T47D (cell line): ENCODE results near the gene RELCH.

Experiments used
- DNase-seq, 2 experiments: peaks; one replicate each; pipeline versions ENCODE4 v3.0.0 to v3.0.0-alpha.2; 2011 to 2012; ENCODE audit warnings: low read depth in 1 of 2, low spot score in 1 of 2
- JUND ChIP-seq: IDR thresholded peaks from 2 replicates; pipeline ENCODE4 v1.6.1; 2012; ENCODE audit warnings: low read depth
- in situ Hi-C: cut with HindIII; loops from 2 replicates; pipeline ENCODE4 v1.10.0; 2016; ENCODE audit warnings: low sequenced_read_pairs, low pct_unique_long_range_greater_than_20kb

Gene RELCH

DNA sequence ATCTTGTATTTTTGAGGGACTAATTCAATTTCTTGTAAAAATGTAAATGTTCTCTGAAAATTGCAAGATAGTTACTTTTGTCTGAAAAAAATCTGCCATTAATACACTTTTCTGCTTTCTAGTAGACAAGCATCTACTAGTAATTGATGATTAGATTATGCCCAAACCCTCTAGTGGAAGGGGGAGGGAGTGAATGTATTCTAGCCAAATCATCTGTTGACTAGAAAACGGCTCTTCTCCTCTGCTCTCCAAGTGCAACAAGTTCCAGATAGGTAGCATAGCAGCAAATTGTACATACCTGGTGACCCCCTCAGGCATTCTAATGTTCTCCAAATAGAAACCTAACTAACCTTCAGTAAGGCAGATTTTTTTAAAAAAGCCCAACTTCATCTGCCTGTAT, 58.6 kb downstream of the RELCH start:
- TF ChIP-seq JUND: no peak

DNA sequence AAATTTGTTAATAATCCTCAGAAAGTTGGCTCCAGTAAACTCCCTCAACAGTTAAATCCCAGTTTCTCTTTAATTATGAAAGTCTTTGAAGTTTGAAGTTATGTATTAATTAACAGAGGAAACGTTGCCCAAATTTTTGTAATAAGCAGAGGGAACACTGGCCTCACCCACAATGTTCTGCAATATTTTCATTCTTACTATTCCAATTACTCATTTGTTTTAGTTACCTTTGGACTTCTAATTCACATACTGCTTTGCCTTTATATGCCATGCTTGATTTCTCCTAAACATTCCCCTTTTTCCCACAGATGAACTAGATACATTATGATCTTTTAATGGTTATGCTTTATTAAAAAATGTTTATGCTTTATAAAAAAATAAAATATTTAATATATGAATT, 61.3 kb downstream of the RELCH start:
- in situ Hi-C loops: no loop called here
- no peak for TF ChIP-seq JUND

More for the DNA sequence above, 58.6 kb downstream of the RELCH start:
- no peak for DNase-seq
- in situ Hi-C loops: no loop called here

DNA sequence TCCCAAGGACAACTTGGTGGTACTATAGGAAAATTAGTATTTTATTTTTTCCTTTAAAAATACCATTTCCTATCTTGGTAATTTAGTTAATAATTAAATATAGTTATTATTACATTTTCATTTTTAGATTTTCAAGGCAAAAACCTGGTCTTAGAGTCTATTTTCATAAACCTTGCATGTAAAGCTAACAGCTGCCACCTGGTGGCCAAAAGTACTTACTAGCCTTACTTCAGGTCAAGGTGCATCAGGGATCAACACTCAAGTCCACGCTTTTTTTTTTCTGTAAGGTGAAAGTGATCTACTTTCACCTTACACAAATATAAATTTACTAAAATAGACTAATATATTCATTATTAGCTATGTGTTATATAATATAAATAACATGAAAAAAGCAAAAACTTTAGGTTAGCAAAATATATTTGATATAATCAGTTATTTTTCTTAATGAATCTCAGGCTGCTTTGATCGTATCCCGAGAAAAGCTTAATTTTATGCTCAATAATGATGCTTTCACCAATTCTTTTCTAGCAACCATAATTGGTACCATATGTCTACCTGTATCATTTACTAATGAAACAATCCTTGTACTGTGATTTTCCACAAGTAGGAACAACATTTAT, 62.5 kb downstream of the RELCH start:
- TF ChIP-seq JUND: no peak
- in situ Hi-C loops: no loop called here

More for the DNA sequence above, 61.3 kb downstream of the RELCH start:
- no peak for DNase-seq

DNA sequence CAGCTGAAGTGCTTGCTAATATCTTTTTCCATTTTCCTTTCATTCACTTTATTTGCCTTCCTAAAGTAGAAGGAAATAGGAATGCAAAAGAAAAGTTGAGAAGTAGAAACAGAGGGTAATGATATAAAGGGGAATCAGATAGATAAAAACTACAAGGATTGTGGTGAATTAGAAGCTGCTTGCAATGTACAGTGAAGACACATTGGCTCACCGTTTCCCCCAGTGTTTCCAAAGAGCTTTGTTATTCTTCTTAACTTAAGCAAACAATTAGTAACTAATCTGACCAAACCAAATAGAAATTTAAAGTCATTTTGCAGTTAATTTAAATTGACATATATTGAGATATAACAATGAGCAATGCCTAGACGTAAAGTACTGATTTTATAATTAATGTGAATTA, 63.4 kb downstream of the RELCH start:
- no peak for TF ChIP-seq JUND
- no peak for DNase-seq
- in situ Hi-C loops: no loop called here

More for the DNA sequence above, 62.5 kb downstream of the RELCH start:
- peak in 1 of 2 experiments; percentile 68 for DNase-seq

DNA sequence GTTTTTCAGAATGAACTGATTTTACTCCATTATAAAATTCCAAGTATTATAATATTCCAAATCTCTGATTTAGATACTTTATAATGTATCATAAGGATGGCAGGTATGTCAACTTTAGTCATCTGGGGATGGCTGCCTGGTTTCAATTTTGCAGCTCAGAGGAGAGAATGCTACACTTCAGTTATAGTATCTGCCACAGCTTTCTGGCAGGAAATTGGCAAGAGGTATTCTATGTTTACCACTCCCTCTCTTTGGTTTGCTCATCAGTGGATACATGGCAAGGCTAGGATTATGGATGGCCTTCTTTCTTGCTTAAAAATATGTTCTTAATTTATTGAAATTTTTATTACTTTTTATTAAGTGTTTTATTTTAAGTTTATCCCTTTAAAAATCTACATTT, 71.0 kb downstream of the RELCH start:
- DNase-seq: no peak
- no peak for TF ChIP-seq JUND
- in situ Hi-C loops: no loop called here

DNA sequence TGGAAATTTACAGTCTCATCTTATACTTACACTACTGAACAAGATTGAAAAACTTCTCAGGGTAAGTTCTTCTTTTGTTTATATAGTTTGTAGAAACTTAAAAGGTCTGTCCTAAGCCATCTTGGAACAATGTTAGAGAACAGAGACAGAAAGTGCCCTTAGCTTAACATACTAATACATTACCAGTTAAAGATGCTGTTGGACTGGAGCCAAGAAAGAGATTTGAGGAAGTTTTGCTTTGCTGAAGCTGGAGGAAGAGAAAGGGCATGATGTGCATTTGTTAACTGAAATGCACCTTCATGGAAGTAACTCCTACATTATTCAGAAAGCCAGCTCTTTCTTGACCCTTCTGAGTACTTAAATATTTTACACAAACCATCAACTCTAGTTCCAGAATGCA, 71.6 kb downstream of the RELCH start:
- in situ Hi-C loops: no loop called here
- no peak for TF ChIP-seq JUND
- DNase-seq: no peak

DNA sequence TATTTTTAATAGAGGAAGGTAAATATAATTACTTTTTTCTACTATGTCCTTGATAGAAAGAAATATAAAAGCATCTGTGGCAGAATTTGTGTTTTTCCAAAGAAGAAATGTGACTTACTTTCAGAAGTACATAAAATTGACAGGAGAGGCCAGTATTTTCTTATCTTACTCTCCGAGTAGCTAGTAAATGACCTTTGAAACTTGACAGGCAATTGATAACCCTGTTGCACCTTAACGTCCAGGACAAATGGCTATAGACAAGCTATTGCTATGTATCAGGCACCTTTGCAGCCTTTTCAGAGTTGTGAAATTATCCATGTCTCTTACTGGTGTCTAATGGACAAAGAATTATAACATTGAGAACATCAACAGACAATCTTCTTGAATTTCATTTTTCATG, 75.0 kb downstream of the RELCH start:
- in situ Hi-C loops: no loop called here
- DNase-seq: no peak
- TF ChIP-seq JUND: no peak

DNA sequence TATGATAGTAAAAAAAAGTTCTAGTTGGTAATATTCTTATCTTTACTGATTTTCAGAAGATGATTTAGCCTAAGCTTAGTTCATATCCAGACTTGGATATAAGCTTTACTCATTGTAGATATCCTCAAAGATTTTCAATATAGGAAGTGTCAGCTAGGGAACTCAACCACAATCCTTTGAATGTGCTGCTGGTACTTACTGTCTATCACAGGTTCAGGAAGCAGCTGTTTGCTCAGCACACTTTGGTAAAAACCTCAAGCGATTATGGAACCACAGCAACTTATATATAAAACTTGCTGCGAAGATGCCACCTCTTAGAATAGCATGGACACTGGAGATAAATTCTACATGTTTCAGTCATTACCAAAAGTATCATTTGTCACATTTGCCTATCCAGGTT, 77.9 kb downstream of the RELCH start:
- DNase-seq: no peak
- no peak for TF ChIP-seq JUND
- in situ Hi-C loops: no loop called here

DNA sequence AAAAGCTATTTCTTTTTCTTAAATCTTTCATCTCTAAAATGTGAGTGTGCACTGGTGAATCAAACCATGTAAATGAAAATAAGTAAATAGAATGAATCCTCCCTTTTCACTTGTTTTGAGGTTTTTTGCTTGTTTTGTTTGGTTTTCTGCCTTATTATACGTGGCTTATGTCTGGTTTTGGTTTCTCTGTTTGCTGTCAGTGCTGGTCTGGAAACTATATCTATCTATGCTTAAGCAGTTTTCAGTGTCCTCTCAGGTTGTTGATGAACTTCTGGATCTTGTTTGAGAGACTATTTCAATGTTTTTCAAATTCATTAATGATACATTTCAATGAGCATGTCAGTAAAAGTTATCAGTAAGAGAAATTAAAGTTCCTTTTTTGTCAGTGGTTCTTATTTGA, 90.0 kb downstream of the RELCH start:
- in situ Hi-C loops: no loop called here
- no peak for TF ChIP-seq JUND
- DNase-seq: no peak

DNA sequence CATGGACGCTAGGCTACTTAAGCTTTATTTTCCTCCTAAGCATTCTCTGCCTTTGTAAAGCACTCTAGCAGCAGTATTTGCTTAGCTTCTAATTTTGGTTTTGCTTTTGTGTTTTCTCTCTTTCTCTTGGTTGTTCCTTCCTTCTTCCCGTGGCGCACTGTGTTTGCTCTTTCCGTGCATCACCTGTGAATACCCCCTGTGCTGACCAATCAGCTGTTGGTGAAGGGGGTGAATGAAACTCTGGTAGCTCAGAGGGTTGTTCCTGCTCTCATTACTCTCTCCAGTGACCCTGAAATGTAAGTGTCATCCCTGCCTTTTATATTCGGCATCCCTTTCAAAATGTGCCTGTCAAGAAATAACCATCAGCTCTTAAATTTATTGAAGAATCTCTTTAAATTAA, 92.5 kb downstream of the RELCH start:
- TF ChIP-seq JUND: no peak
- no peak for DNase-seq
- in situ Hi-C loops: no loop called here

DNA sequence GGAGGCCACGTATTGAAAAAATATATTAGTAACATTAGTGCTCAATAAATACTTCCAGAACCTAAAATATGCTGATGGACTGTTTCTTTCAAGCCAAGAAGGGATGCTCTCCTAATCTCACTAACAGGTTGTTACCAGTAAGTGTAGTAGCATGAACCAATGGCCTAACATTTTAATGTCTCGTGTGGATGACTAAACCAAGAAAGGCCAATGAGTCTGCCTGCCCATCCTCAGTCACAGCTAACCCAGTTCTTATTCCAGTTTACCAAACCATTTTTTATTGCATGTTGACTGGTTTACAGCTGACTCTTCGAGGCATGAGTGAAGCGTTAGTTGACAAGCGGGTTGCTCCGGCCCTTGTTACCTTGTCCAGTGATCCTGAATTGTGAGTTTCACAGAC, 93.0 kb downstream of the RELCH start:
- DNase-seq: no peak
- in situ Hi-C loops: no loop called here
- no peak for TF ChIP-seq JUND

DNA sequence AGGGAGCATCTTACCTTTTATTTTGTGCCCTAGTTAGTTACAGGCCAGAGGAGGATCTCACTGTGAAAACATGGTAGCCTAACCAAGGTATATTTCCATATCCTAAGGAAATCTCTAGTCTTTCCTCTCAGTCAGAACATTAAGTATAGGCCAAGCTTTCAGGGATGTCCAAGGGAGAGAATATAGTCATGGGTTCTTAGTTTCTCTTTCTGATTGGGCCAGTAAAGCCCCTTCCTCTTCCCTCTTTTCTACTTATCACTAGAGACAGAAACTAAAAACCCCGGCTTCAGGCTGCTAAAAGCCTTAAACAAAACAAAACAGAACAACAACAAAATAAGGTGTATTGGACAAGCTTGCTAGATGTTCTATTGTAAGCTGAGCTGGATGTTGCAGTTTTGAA, 93.7 kb downstream of the RELCH start:
- TF ChIP-seq JUND: no peak
- in situ Hi-C loops: no loop called here
- no peak for DNase-seq

DNA sequence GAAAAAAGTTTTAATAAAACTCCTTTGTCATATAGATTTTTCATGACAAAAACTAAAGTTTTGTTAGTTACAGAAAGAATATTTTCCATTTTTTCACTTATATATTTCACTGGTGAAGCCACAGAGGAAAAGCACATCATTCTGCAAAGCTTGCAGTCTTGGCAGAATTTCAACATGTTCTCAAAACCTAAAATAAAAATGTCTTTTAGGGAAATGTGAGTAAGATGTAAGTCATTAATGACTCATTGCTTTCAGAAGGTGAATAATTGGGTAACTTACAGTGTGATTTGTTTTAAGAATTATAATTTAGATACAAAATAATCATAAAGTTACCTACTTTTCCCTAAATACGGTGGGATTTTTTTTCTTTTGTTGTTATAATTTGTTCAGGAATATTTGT, 94.6 kb downstream of the RELCH start:
- in situ Hi-C loops: no loop called here
- DNase-seq: no peak
- TF ChIP-seq JUND: no peak

DNA sequence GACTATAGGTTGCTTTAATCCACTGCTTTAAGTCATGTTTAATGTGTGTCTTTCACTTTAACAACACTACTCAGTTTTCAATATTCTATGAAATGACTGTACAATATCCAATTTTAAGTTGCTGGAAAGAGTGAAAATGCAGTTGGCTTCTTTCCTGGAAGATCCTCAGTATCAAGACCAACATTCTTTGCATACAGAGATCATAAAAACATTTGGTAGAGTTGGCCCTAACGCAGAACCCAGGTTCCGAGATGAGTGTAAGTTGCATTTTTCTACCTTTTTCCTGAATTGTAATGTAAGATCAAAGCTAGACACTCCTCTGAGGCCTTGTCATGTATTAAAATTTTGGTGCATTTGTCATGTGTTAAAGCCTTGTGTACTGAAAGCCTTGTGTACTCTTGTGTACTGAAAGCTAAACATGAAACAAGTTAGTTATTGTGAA, 95.2 kb downstream of the RELCH start:
- no peak for TF ChIP-seq JUND
- in situ Hi-C loops: no loop called here
- no peak for DNase-seq
